Central memory CD8-positive, alpha-beta T cell (primary cell): ENCODE results near the gene MOK.

Experiments used
- ATAC-seq: fragments of 150-1000 bp; cut with Tn5 transposase; replicated peaks from 2 replicates; pipeline ENCODE4 v1.10.0; 2022; ENCODE audit warnings: mild to moderate bottlenecking, moderate FRiP score, moderate number of reproducible peaks; ENCODE audit not compliant: poor library complexity, severe bottlenecking; ENCODE audit errors: extremely low read depth
- DNase-seq, 2 donors: peaks; one replicate each; pipeline ENCODE4 v3.0.0; 2021; ENCODE audit warnings: low spot score in 2 of 2
- H3K27ac Mint-ChIP-seq: one replicate; pipeline ENCODE4 v1.8.0; 2022; ENCODE audit warnings: low read depth, mild to moderate bottlenecking, moderate library complexity, mixed read lengths
- H3K27me3 Mint-ChIP-seq: one replicate; pipeline ENCODE4 v1.8.0; 2022; ENCODE audit warnings: mixed read lengths
- H3K36me3 Mint-ChIP-seq: one replicate; pipeline ENCODE4 v1.8.0; 2022; ENCODE audit warnings: mild to moderate bottlenecking, moderate library complexity, mixed read lengths; ENCODE audit not compliant: insufficient read depth
- H3K4me1 Mint-ChIP-seq: one replicate; pipeline ENCODE4 v1.8.0; 2022; ENCODE audit warnings: mixed read lengths
- H3K4me3 Mint-ChIP-seq: one replicate; pipeline ENCODE4 v1.8.0; 2022; ENCODE audit warnings: mild to moderate bottlenecking, moderate library complexity, mixed read lengths
- H3K9me3 Mint-ChIP-seq: one replicate; pipeline ENCODE4 v1.8.0; 2022; ENCODE audit warnings: mixed read lengths

The MOK gene

DNA sequence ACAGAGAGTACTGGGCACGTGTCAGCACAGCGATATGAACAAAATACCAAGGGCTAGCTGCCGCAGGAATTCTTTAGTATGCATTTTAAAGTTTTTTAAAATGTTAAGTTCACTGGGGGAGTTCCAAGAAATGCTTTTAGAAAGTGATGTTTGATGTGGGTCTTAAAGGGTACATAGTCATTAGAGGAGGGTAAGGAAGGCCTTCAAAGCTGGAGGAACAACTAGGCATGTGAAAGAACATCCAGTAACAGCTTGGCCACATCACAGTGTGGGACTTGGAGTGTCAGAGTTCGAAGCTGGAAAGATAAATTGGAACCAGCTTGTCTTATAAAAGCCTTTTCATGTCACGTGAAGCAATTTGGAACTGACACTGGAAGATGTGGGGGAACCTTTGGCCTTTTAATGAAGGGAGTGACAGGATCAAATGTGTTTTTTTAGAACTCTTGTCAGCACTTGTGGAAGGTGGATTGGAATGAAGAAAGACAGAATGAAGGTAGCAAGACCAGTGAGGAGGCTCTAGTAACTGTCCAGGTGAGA is 107.6 kb downstream of the MOK start:
- Mint-ChIP-seq H3K4me1 (peaks cover 70% of the 10 kb centered on the region), H3K27me3 (no peaks in the 10 kb centered on the region), H3K36me3 (peaks cover 40% of the 10 kb centered on the region), H3K27ac (no peak overlapping the region), H3K4me3 (no peak overlapping the region), H3K9me3 (no peaks in the 10 kb centered on the region)
- no peak for DNase-seq
- ATAC-seq: no peak

DNA sequence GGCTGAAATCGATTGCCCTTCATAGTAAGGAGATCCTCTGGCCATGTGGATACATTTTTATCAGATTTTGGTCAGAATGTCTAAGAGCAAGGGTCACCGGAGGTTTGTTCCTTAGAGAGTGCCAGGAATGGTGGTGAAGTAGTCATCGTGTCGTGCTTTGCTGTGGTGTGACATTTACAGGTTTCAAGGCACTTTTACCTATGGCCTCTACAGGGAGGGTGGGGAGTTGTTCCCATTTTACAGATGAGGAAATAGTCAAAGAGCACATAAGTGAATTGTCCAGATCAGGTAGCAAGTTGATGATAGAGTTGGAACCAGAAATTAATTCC is 108.1 kb downstream of the MOK start:
- DNase-seq (no peak), ATAC-seq (no peak)
- Mint-ChIP-seq H3K9me3 (no peaks in the 10 kb centered on the region), H3K27ac (no peak overlapping the region), H3K4me3 (no peak overlapping the region), H3K4me1 (peaks cover 66% of the 10 kb centered on the region), H3K36me3 (peaks cover 37% of the 10 kb centered on the region), H3K27me3 (no peaks in the 10 kb centered on the region)

DNA sequence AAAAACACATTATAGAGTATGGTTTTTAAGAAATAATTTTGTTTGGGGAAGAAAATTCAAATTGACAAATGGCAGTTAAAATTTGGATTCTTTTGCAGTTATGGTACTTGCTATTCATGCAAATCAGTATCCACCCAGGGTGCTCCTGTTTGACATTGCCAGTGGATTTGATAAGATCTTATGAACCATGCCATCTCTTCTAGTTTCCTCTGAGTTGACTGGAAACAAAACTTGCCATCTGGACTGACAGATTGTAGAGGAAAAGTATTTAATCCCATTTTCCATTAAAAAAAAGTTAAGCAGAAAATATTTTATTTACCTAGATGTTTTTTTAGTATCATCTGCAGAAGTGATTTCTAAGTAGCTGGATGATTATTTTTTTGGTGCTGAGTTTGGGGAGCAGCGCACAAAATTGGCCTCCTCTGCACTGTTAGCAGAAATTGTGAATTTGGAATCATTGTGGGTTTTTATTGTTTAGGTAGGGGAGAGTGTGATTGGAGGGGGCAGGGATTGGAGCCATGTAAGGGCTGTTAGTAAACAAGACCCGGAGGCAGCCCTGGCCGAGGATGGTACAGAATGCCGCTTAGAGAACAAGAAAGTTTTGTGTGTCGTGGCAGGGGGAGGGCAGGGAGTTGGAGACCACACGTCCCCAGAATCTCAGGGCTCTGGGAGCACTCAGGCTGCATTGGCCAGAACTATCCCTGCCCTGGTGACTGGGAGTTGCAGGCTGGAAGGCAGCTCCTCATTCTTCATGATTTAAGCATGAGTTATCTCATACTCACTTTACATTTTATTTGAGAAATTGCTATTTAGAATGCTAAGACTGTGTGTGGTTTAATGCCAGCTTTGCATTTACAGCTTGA is 108.7 kb downstream of the MOK start:
- no peaks in the 10 kb centered on the region for H3K9me3 Mint-ChIP-seq
- H3K36me3 Mint-ChIP-seq: peaks cover 31% of the 10 kb centered on the region
- H3K4me1 Mint-ChIP-seq: peaks cover 64% of the 10 kb centered on the region
- no peak overlapping the region for H3K27ac Mint-ChIP-seq
- H3K4me3 Mint-ChIP-seq: no peak overlapping the region
- DNase-seq (no peak), ATAC-seq (no peak)
- H3K27me3 Mint-ChIP-seq: no peaks in the 10 kb centered on the region

DNA sequence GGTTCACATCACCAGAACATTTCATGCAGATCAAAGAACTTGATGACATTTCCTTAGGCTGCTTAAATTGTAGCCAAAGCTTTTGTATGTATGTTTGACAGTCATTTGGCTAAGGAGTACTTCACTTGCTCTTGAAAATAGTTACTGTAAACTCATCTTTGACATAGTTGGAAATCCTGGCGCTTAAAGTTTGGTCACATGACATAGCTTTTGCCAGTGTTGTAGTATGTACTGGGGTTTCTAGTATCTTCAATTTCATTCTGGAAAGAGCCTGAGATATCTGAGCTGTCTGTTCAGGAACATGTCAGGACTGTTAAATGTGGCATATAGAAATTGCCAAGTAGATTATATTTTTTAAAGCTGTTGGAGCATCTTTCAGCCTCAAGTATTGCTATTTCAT is 109.5 kb downstream of the MOK start:
- Mint-ChIP-seq H3K4me1 (peaks cover 59% of the 10 kb centered on the region), H3K27ac (no peak overlapping the region), H3K9me3 (no peaks in the 10 kb centered on the region), H3K27me3 (no peaks in the 10 kb centered on the region), H3K4me3 (no peak overlapping the region), H3K36me3 (peaks cover 28% of the 10 kb centered on the region)
- DNase-seq (no peak), ATAC-seq (no peak)

DNA sequence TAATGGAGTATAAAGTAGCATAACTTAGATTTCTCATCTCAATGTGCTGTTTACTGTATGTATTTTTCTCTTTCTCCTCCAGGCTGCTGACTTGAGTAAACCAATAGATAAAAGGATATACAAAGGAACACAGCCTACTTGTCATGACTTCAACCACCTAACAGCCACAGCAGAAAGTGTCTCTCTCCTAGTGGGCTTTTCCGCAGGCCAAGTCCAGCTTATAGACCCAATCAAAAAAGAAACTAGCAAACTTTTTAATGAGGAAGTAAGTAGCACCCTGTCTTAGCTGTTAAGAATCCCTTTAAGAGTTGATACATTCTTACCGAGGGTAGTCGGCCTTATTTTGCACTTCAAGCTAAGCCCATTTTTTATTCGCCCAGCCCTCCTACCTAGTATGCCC is 110.1 kb downstream of the MOK start:
- Mint-ChIP-seq H3K27ac (no peak overlapping the region), H3K9me3 (no peaks in the 10 kb centered on the region), H3K36me3 (peaks cover 28% of the 10 kb centered on the region), H3K4me3 (no peak overlapping the region), H3K4me1 (peaks cover 58% of the 10 kb centered on the region), H3K27me3 (no peaks in the 10 kb centered on the region)
- ATAC-seq: no peak
- no peak for DNase-seq

DNA sequence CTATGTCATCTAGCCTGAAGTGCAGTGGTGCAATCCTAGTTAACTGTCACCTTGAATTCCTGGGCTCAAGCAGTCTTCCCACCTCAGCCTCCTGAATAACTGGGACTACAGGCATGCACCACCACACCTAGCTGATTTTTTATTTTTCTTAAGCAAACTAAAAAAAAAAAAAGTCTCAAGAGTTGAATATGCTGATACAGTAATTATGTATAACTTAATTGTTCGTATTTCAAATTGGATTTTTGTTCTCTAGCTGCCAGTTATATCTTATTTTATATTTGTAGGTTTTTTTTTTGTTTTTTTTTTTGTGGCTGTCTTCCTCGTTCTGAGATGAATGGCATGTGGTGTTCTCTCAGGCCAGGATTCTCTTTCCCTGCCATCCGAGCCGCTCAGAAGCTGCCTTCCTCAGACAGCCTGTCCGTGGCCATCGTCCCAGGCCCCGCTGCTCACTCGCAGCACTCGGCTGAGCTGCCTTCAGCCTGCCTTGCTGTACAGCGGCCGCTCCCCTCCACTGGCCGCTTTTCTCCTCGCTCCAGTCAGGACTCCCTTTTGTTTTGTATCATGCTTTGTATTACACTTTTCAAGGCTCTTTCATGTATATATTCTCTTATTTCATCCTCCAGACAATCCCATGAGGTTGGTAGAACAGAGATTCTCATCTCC is 112.0 kb downstream of the MOK start:
- ATAC-seq: no peak
- H3K4me3 Mint-ChIP-seq: no peak overlapping the region
- peaks cover 25% of the 10 kb centered on the region for H3K36me3 Mint-ChIP-seq
- DNase-seq: no peak
- H3K4me1 Mint-ChIP-seq: peaks cover 45% of the 10 kb centered on the region
- peak overlapping the region; percentile 6 for H3K27ac Mint-ChIP-seq
- no peaks in the 10 kb centered on the region for H3K27me3 Mint-ChIP-seq
- H3K9me3 Mint-ChIP-seq: no peaks in the 10 kb centered on the region

DNA sequence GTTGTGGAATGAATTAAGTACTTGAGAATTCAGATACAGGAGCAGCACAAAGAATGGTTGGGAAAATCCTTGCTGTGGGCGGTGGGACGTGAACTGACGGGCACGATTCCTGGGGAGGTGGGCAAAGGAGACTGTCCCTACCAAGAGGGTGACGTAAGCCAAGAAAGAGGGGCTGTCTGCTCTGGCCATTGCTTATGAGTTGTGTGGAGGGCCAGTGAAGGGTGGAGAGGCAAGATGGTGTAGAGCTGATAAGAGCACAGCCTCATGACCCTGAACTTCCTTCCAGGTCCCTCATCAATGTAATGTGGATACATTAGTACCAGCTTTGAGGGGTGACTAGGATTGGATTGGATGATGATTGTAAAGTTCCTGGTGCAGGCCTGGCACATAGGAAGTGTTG is 115.1 kb downstream of the MOK start:
- no peaks in the 10 kb centered on the region for H3K9me3 Mint-ChIP-seq
- H3K4me1 Mint-ChIP-seq: peaks cover 45% of the 10 kb centered on the region
- no peak for DNase-seq
- H3K36me3 Mint-ChIP-seq: peaks cover 3% of the 10 kb centered on the region
- no peaks in the 10 kb centered on the region for H3K27me3 Mint-ChIP-seq
- H3K4me3 Mint-ChIP-seq: no peak overlapping the region
- no peak for ATAC-seq
- no peak overlapping the region for H3K27ac Mint-ChIP-seq

DNA sequence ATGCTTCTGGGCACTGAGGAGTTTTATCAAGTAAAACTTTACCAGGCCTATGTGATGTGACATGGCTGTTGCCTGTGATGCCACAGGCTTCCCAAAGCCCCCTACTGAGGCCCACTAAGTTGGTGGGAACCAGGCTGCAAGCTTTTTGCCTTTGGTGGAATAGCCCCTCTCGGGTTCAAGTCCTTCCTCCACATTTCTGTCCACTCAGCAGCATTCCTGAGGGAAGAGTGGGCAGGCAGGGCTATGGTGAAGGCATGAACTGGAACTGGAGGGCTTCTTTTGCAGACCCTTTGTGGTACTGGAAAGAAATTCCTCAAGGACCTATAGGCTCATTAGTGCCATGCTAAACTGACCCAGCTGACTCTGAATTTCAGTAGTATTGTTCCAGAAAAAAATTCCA is 116.8 kb downstream of the MOK start:
- H3K27ac Mint-ChIP-seq: no peak overlapping the region
- ATAC-seq (no peak), DNase-seq (no peak)
- H3K9me3 Mint-ChIP-seq: no peaks in the 10 kb centered on the region
- H3K4me1 Mint-ChIP-seq: peaks cover 39% of the 10 kb centered on the region
- peaks cover 2% of the 10 kb centered on the region for H3K36me3 Mint-ChIP-seq
- H3K27me3 Mint-ChIP-seq: no peaks in the 10 kb centered on the region
- no peak overlapping the region for H3K4me3 Mint-ChIP-seq

DNA sequence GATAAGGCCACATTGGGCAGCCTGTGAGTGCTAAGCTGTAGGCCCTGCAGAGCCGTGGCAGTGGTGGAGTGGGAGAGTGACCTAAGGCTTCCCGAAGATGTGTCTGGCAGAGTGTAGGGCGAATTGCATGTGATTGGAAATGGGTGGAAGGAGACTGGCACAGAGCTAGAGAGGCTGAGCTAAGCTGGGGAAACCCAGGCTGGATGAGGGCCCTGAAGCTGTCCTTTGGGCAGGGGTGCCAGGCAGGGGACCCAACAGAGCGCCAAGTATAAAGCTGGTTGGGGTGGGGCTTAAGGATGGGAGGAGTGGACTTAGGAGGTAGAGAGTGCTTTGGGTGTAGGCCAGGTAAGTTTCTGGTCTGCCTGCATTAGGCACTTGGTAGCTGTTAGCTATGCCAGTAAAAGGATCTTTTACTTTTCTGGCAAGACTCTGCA is 117.4 kb downstream of the MOK start:
- Mint-ChIP-seq H3K9me3 (no peaks in the 10 kb centered on the region), H3K4me1 (peaks cover 44% of the 10 kb centered on the region), H3K36me3 (peaks cover 2% of the 10 kb centered on the region), H3K27ac (no peak overlapping the region), H3K27me3 (no peaks in the 10 kb centered on the region), H3K4me3 (no peak overlapping the region)
- DNase-seq (no peak), ATAC-seq (no peak)

DNA sequence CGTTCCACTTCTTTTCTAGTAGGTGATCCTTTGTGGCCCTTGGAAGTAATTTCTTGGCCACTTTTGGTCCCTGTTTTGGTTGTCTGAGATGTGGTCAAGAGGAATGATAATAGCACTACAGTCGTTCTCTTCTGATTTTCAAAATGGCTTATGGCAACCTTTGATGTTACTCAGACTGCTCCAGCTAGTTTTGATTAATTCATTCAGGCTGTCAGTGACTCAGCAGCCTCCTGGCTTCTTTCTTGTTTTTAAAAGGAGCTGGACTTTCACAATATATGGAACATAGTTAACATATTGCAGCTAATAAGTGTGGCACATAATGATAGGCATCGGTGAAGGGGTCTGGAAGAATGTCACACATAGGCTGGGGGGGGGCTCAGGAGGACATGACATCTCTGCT is 117.9 kb downstream of the MOK start:
- Mint-ChIP-seq H3K36me3 (peaks cover 2% of the 10 kb centered on the region), H3K27me3 (no peaks in the 10 kb centered on the region), H3K4me1 (peaks cover 44% of the 10 kb centered on the region), H3K9me3 (no peaks in the 10 kb centered on the region), H3K27ac (peak overlapping the region; percentile 32), H3K4me3 (no peak overlapping the region)
- ATAC-seq (no peak), DNase-seq (no peak)

DNA sequence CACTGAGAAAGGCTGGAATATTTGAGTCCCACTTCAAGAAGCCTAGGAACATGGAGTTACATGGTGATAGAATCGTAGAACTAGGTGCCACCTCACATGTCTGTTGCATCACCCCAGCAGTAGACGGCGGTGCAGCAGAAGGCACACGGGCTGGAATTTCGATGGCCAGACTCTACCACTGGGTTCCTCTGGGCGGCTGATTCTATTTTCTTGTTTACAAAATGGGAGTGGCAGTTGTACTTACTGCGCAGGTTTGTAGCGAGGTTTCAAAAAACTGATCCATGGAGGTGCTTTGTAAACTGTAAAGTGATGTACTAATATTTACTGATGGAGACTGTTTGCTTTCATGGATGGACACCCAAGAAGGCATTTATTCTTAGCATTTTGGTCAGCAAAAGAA is 119.6 kb downstream of the MOK start:
- peaks cover 47% of the 10 kb centered on the region for H3K4me1 Mint-ChIP-seq
- no peak for DNase-seq
- no peak overlapping the region for H3K27ac Mint-ChIP-seq
- no peaks in the 10 kb centered on the region for H3K27me3 Mint-ChIP-seq
- no peaks in the 10 kb centered on the region for H3K9me3 Mint-ChIP-seq
- peaks cover 2% of the 10 kb centered on the region for H3K36me3 Mint-ChIP-seq
- H3K4me3 Mint-ChIP-seq: no peak overlapping the region
- no peak for ATAC-seq

DNA sequence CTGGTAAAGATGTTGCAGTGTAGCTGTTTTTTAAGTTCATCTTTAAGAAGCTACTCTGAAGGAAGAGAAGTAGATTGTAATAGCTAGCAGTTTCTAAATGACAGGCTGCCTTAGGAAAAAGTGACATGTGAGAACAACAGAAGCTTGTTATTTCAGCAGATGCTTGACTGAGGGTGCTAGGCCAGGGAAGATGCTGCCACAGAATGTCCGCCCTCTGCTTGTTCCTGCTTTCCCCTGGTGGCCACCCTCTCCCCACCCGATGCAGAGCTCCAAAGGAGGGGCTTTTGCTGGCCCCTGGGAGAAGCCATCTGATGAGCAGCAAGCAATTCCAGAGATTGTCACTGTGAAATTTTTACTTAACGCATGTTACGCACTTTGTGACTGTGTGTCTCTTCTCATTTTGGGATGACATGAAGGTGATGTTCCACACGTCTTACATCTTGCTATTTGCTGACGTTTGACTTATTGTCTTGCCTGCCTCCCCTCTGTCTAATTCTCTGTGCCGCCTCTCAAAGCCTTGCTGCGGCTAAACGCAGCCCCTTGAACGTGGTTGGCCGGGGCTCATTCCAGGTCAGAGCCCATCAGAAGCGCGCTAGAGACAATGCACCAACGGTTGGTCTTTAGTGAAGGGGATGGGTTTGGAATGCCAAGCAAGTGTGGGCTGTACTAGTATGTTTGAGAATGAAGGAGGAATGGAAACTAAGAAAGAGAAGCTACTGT is 120.5 kb downstream of the MOK start:
- Mint-ChIP-seq H3K4me3 (no peak overlapping the region), H3K27ac (no peak overlapping the region), H3K9me3 (no peaks in the 10 kb centered on the region), H3K4me1 (peaks cover 42% of the 10 kb centered on the region), H3K36me3 (peaks cover 5% of the 10 kb centered on the region), H3K27me3 (no peaks in the 10 kb centered on the region)
- ATAC-seq: no peak
- DNase-seq: no peak
